HCT116 (cell line): ENCODE measurements around the gene UBAP2. TPM values are rescaled to one million over a fixed set of nuclear protein-coding genes. Genes with fewer than 3 reads are reported as not detected.

Experiments used
- ATAC-seq: fragments of 200-7000 bp; cut with Tn5 transposase; 2 replicates; pipeline ENCODE4 v1.9.1; 2020; ENCODE audit warnings: mild to moderate bottlenecking, moderate library complexity
- BruUV-seq: library from RNA; stranded (reverse); fragments of 400-500 nt; replicated peaks from 2 replicates; lab custom pipeline; 2021; lab: Mats Ljungman, UMichigan
- CTCF ChIA-PET: fragments of 300-600 bp; sonication (Branson Sonifier 250); formaldehyde crosslinking; loops from one replicate; lab custom pipeline; 2021; ENCODE audit warnings: antibody characterized with exemption; lab: Charles Lee
- POLR2A ChIA-PET: fragments of 300-600, 350-600 bp; sonication (Branson Sonifier 250); formaldehyde crosslinking; loops from one replicate; lab custom pipeline; 2021; ENCODE audit warnings: antibody characterized with exemption; lab: Charles Lee
- RAD21 ChIA-PET, 2 experiments: fragments of 300-600 bp; sonication (Branson Sonifier 250); formaldehyde crosslinking; loops; one replicate each; lab custom pipeline; 2023; ENCODE audit warnings: low total read pairs in 2 of 2; ENCODE audit not compliant: uncharacterized antibody in 2 of 2, unreplicated experiment in 2 of 2, low non-redundant PET in 1 of 2; lab: Charles Lee
- DNase-seq: peaks from one replicate; pipeline ENCODE4 v3.0.0-alpha.2; 2010; ENCODE audit warnings: low read depth, low spot score
- H2AFZ ChIP-seq: fragments of 200-600 bp; shearing (Covaris generic), sonication (generic); 2 replicates; pipeline ENCODE4 v1.6.1; 2017; ENCODE audit warnings: low read depth, mixed run types, mixed read lengths, antibody characterized with exemption, low read length; ENCODE audit not compliant: poor library complexity, severe bottlenecking
- H3K27ac ChIP-seq: 2 replicates; pipeline ENCODE4 v1.5.1; 2012; ENCODE audit warnings: low read depth, low read length
- H3K27me3 ChIP-seq: fragments of 200-600 bp; sonication (generic); 2 replicates; pipeline ENCODE4 v1.6.1; 2016; ENCODE audit warnings: mixed run types, low read length, mixed read lengths; ENCODE audit not compliant: insufficient read depth
- H3K36me3 ChIP-seq, 2 experiments: fragments of 200-500 bp in 1 of 2; fragments of 200-600 bp in 1 of 2; sonication (Bioruptor generic) in 1 of 2; sonication (generic) in 1 of 2; 2 replicates each; pipeline versions ENCODE4 v1.5.1 to v1.6.1; 2014 to 2016; ENCODE audit warnings: low read length in 2 of 2, inconsistent platforms in 1 of 2, mixed read lengths in 1 of 2, mixed run types in 1 of 2; ENCODE audit not compliant: insufficient read depth in 2 of 2, control insufficient read depth in 1 of 2
- H3K4me1 ChIP-seq, 2 experiments: fragments of 200-600 bp in 1 of 2; sonication (generic) in 1 of 2; 2 replicates each; pipeline versions ENCODE4 v1.5.1 to v1.6.1; 2012 to 2017; ENCODE audit warnings: low read length in 2 of 2, inconsistent platforms in 1 of 2, mild to moderate bottlenecking in 1 of 2, mixed read lengths in 1 of 2, mixed run types in 1 of 2, moderate library complexity in 1 of 2; ENCODE audit not compliant: insufficient read depth in 2 of 2, control insufficient read depth in 1 of 2
- H3K4me2 ChIP-seq: fragments of 200-600 bp; sonication (generic); 2 replicates; pipeline ENCODE4 v1.6.1; 2017; ENCODE audit warnings: mixed run types, low read length, mixed read lengths
- H3K4me3 ChIP-seq, 2 experiments: fragments of 200-600 bp in 1 of 2; sonication (generic) in 1 of 2; replicated peaks in 1 of 2; 2 replicates each; pipeline ENCODE4 v1.5.1; 2011 to 2016; ENCODE audit warnings: low read length in 2 of 2, control low read depth in 1 of 2, low read depth in 1 of 2, mild to moderate bottlenecking in 1 of 2, mixed read lengths in 1 of 2, mixed run types in 1 of 2
- H3K79me2 ChIP-seq: fragments of 200-600 bp; sonication (generic); 2 replicates; pipeline ENCODE4 v1.6.1; 2017; ENCODE audit warnings: mild to moderate bottlenecking, mixed run types, low read length, moderate library complexity, mixed read lengths; ENCODE audit not compliant: insufficient read depth
- H3K9ac ChIP-seq: fragments of 200-600 bp; sonication (generic); 2 replicates; pipeline ENCODE4 v1.6.1; 2016; ENCODE audit warnings: low read length, mixed read lengths
- H3K9me2 ChIP-seq: fragments of 200-600 bp; sonication (generic), shearing (Covaris generic); 2 replicates; pipeline ENCODE4 v1.6.1; 2017; ENCODE audit warnings: mixed run types, mild to moderate bottlenecking, moderate library complexity; ENCODE audit not compliant: insufficient read depth
- H3K9me3 ChIP-seq, 2 experiments: fragments of 200-500 bp in 1 of 2; fragments of 200-600 bp in 1 of 2; sonication (Bioruptor generic) in 1 of 2; sonication (generic) in 1 of 2; 2 replicates each; pipeline ENCODE4 v1.6.1; 2014 to 2017; ENCODE audit warnings: low read length in 2 of 2, mixed read lengths in 2 of 2, inconsistent platforms in 1 of 2, low read depth in 1 of 2, mild to moderate bottlenecking in 1 of 2, mixed run types in 1 of 2, moderate library complexity in 1 of 2; ENCODE audit not compliant: control insufficient read depth in 1 of 2, insufficient read depth in 1 of 2
- H4K20me1 ChIP-seq: fragments of 200-600 bp; sonication (generic), shearing (Covaris generic); 2 replicates; pipeline ENCODE4 v1.6.1; 2017; ENCODE audit warnings: mixed run types, mild to moderate bottlenecking, moderate library complexity; ENCODE audit not compliant: insufficient read depth
- ATF3 ChIP-seq: IDR thresholded peaks from 2 replicates; pipeline ENCODE4 v1.6.1; 2012
- CBX3 ChIP-seq: IDR thresholded peaks from 2 replicates; pipeline ENCODE4 v1.6.1; 2012; ENCODE audit warnings: low read depth
- CTCF ChIP-seq, 3 experiments: fragments of 200-600 bp in 1 of 3; sonication (generic) in 1 of 3; IDR thresholded peaks in 2 of 3; conservative IDR thresholded peaks in 1 of 3; 2 replicates each; pipeline ENCODE4 v1.5.1; 2012 to 2017; ENCODE audit warnings: low read depth in 2 of 3, low read length in 2 of 3, antibody characterized with exemption in 1 of 3, borderline replicate concordance in 1 of 3, control low read depth in 1 of 3, mild to moderate bottlenecking in 1 of 3, mixed read lengths in 1 of 3, mixed run types in 1 of 3, moderate library complexity in 1 of 3; ENCODE audit not compliant: insufficient read depth in 1 of 3
- EGR1 ChIP-seq: IDR thresholded peaks from 2 replicates; pipeline ENCODE4 v1.6.1; 2012; ENCODE audit warnings: low read depth
- ELF1 ChIP-seq: IDR thresholded peaks from 2 replicates; pipeline ENCODE4 v1.6.1; 2012; ENCODE audit warnings: low read depth, borderline replicate concordance
- EZH2 ChIP-seq: fragments of 200-600 bp; sonication (generic); IDR thresholded peaks from 2 replicates; pipeline ENCODE4 v1.6.1; 2017; ENCODE audit warnings: antibody characterized with exemption, mixed run types
- EZH2phosphoT487 ChIP-seq: fragments of 200-600 bp; IDR thresholded peaks from 2 replicates; pipeline ENCODE4 v1.6.1; 2018; ENCODE audit warnings: antibody characterized with exemption, borderline replicate concordance
- FOSL1 ChIP-seq: IDR thresholded peaks from 2 replicates; pipeline ENCODE4 v1.6.1; 2012; ENCODE audit warnings: low read depth
- POLR2A ChIP-seq: IDR thresholded peaks from 2 replicates; pipeline ENCODE4 v1.7.0; 2011; ENCODE audit warnings: borderline replicate concordance; ENCODE audit not compliant: insufficient read depth, insufficient read length; ENCODE audit errors: extremely low read depth
- RAD21 ChIP-seq: IDR thresholded peaks from 2 replicates; pipeline ENCODE4 v1.6.1; 2012; ENCODE audit warnings: low read depth, mild to moderate bottlenecking
- REST ChIP-seq: IDR thresholded peaks from 2 replicates; pipeline ENCODE4 v1.6.1; 2012; ENCODE audit warnings: low read depth
- SIN3A ChIP-seq: IDR thresholded peaks from 2 replicates; pipeline ENCODE4 v1.6.1; 2012; ENCODE audit warnings: low read depth
- SP1 ChIP-seq: IDR thresholded peaks from 2 replicates; pipeline ENCODE4 v1.6.1; 2012; ENCODE audit warnings: low read depth
- TCF7L2 ChIP-seq: IDR thresholded peaks from 2 replicates; pipeline ENCODE4 v1.7.0; 2011; ENCODE audit warnings: borderline replicate concordance, inconsistent platforms; ENCODE audit not compliant: insufficient read depth, insufficient read length; ENCODE audit errors: extremely low read depth
- ZBTB33 ChIP-seq: IDR thresholded peaks from 2 replicates; pipeline ENCODE4 v1.6.1; 2011; ENCODE audit warnings: mild to moderate bottlenecking, low read length, moderate library complexity; ENCODE audit not compliant: insufficient replicate concordance; ENCODE audit errors: extremely low read depth
- ZFX ChIP-seq: fragments of 450-650 bp; IDR thresholded peaks from 2 replicates; pipeline ENCODE4 v1.6.1; 2017
- intact Hi-C: fragments of 100-400 bp; cut with micrococcal nuclease; formaldehyde crosslinking; loops from 2 replicates; pipeline ENCODE4 v1.10.0; 2022
- total RNA-seq: library from RNA; stranded (reverse); gene quantifications from one replicate; pipeline ENCODE4 v1.2.1, GENCODE V29; 2021; ENCODE audit not compliant: unreplicated experiment

The UBAP2 gene
- total RNA-seq, 1 experiment from 2014 or later, result 51.3 TPM

- TF ChIP-seq FOSL1, result no peak
- no peak for TF ChIP-seq SP1
- no peak for TF ChIP-seq ATF3
- TF ChIP-seq, all 23 proteins: peak for 0
These were observed 16.1 kb downstream of the UBAP2 start (continued) for GRCh38 chr9:34032631-34033030.

GRCh38 chr9:34027845-34028574 lies 20.7 kb downstream of the UBAP2 start:
- H3K9me3 ChIP-seq, result no peaks in the 10 kb centered on the region
- peaks cover 0 to 5% of the 10 kb centered on the region in 2 experiments; a peak in 1 of 4 replicates for H3K36me3 ChIP-seq
- no peak for ATAC-seq
- POLR2A ChIA-PET, result no interaction called here
- no peaks in the 10 kb centered on the region for H3K27me3 ChIP-seq
- 0 out of 4 replicates have a peak, but pooled peaks cover 0 to 2% of the 10 kb centered on the region in 2 experiments for H3K4me1 ChIP-seq
- no peak for TF ChIP-seq FOSL1
- no peak for TF ChIP-seq POLR2A
- TF ChIP-seq ZFX, result no peak
- no peak for TF ChIP-seq RAD21
- TF ChIP-seq ZBTB33, result no peak
- no peak for TF ChIP-seq CTCF (IDR thresholded peaks at IDR 0.05 in 2 of 3, conservative IDR thresholded peaks at IDR 0.05 in 1 of 3; ENCODE audit: borderline replicate concordance in 1 of 3, insufficient read depth in 1 of 3, low read depth in 2 of 3, low read length in 2 of 3)
- TF ChIP-seq ELF1, result no peak
- TF ChIP-seq REST, result no peak
- TF ChIP-seq CBX3, result no peak
- TF ChIP-seq EZH2, result no peak
- no peak for TF ChIP-seq EZH2phosphoT487
- TF ChIP-seq ATF3, result no peak
- no peak for TF ChIP-seq EGR1
- no peak for TF ChIP-seq TCF7L2
- no peak for TF ChIP-seq SP1
- no peak for TF ChIP-seq SIN3A
- H3K79me2 ChIP-seq, result peaks cover 100% of the 10 kb centered on the region
- peaks cover 17% of the 10 kb centered on the region; the same call in 1 of the 2 replicates for H4K20me1 ChIP-seq
- RAD21 ChIA-PET, result no interaction called here
- H3K9me2 ChIP-seq, result no peaks in the 10 kb centered on the region
- CTCF ChIA-PET, result no interaction called here
- H3K9ac ChIP-seq, result no peak overlapping the region
- no peak overlapping the region for H3K4me3 ChIP-seq
- H3K27ac ChIP-seq, result no peak overlapping the region
- H2AFZ ChIP-seq, result no peak overlapping the region
- intact Hi-C loops, result no loop called here
- H3K4me2 ChIP-seq, result no peak overlapping the region
- DNase-seq, result no peak
- no TSS peak for BruUV-seq
